Cerebellar nuclear complex (tissue), 1 donor: ENCODE results near the gene TERF2IP.

ENCODE experiments used
- DNase-seq, 2 experiments: peaks; one replicate each; lab custom pipeline; 2025; lab: John Stamatoyannopoulos, UW

Gene TERF2IP

GRCh38 chr16:75647492-75648264, at the start of gene TERF2IP, which contains the start of gene KARS1:
Gene TERF2IP, plus strand, starts transcription at chr16:75647773. Its CDS starts 110 bp downstream, at chr16:75647883.
Gene KARS1, minus strand, starts transcription at chr16:75647665. Its CDS starts 26 bp downstream, at chr16:75647639.
- peak; percentile 11 to 89 for DNase-seq

GRCh38 chr16:75599452-75600277, 47.9 kb upstream of the TERF2IP start:
- DNase-seq, result no peak

GRCh38 chr16:75603241-75603640, 44.3 kb upstream of the TERF2IP start:
- no peak for DNase-seq

- DNase-seq, result no peak
These were observed 41.1 kb upstream of the TERF2IP start for GRCh38 chr16:75606507-75606906.

GRCh38 chr16:75614066-75614897, 33.3 kb upstream of the TERF2IP start:
- DNase-seq, result no peak

GRCh38 chr16:75615619-75616018, 32.0 kb upstream of the TERF2IP start:
- no peak for DNase-seq

GRCh38 chr16:75616521-75617010, 31.0 kb upstream of the TERF2IP start:
- no peak for DNase-seq

- no peak for DNase-seq
These were observed 30.5 kb upstream of the TERF2IP start for GRCh38 chr16:75617121-75617520.

GRCh38 chr16:75618780-75619179, 28.8 kb upstream of the TERF2IP start:
- no peak for DNase-seq

- DNase-seq, result no peak
These were observed 27.0 kb upstream of the TERF2IP start for GRCh38 chr16:75620326-75621169.

- DNase-seq, result no peak
These were observed 26.4 kb upstream of the TERF2IP start for GRCh38 chr16:75621170-75621477.

GRCh38 chr16:75622761-75623605, 24.6 kb upstream of the TERF2IP start, which contains the start of gene ADAT1:
Gene ADAT1, minus strand, starts transcription at chr16:75623281. Its CDS starts 2,482 bp downstream, at chr16:75620799.
- DNase-seq, result peak; percentile 59 to 82

- no peak for DNase-seq
These were observed 22.6 kb upstream of the TERF2IP start for GRCh38 chr16:75624921-75625334.

- no peak for DNase-seq
These were observed 20.8 kb upstream of the TERF2IP start for GRCh38 chr16:75626806-75627205.

- no peak for DNase-seq
These were observed 19.7 kb upstream of the TERF2IP start for GRCh38 chr16:75627851-75628250.

- no peak for DNase-seq
These were observed 19.2 kb upstream of the TERF2IP start for GRCh38 chr16:75628351-75628750.

GRCh38 chr16:75629132-75629531, 18.4 kb upstream of the TERF2IP start:
- DNase-seq, result no peak

- DNase-seq, result no peak
These were observed 17.5 kb upstream of the TERF2IP start for GRCh38 chr16:75630052-75630451.

GRCh38 chr16:75632857-75633256, 14.7 kb upstream of the TERF2IP start:
- no peak for DNase-seq

- DNase-seq, result no peak
These were observed 12.5 kb upstream of the TERF2IP start for GRCh38 chr16:75635036-75635435.
